Measurements from ENCODE around the gene SYT14.
"Not testable (repeated sequence)": the region's sequence is repeated elsewhere in the genome, so short reads cannot be mapped to it uniquely, and the experiment has no call there.

DNA sequence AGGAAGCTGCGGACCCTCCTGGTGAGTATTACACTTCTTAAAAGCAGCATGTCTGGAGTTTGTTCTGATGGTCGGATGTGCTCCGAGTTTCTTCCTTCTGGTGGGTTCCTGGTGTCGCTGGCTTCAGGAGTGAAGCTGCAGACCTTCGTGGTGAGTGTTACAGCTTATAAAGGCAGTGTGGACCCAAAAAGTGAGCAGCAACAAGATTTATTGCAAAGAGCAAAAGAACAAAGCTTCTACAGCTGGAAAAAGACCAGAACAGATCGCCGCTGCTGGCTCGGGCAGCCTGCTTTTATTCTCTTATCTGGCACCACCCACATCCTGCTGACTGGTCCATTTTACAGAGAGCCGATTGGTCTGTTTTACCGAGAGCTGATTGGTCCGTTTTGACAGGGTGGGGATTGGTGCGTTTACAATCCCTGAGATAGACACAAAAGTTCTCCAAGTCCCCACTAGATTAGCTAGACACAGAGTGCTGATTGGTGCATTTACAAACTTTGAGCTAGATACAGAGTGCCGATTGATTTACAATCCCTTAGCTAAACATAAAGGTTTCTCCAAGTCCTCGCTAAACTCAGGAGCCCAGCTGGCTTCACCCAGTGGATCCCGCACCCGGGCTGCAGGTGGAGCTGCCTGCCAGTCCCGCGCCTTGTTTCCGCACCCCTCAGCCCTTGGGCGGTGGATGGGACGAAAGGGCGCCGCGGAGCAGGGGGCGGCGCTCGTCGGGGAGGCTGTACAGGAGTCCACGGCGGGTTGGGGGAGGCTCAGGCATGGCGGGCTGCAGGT lies 49.5 kb upstream of the SYT14 start:
- TF ChIP-seq POLR2A, CTCF (IDR thresholded peaks at IDR 0.05): not testable (repeated sequence)

All from heart left ventricle (tissue), 13 donors.